MG63 (cell line): ENCODE data around the gene EPB41L3. TPM values are rescaled to one million over a fixed set of nuclear protein-coding genes. Genes with fewer than 3 reads are reported as not detected.
"Not testable (repeated sequence)": the region's sequence is repeated elsewhere in the genome, so short reads cannot be mapped to it uniquely, and the experiment has no call there.

Experiments used
- DNase-seq: peaks from one replicate; pipeline ENCODE4 v3.0.0-alpha.2; 2020
- H3K27me3 ChIP-seq: fragments of 250-450 bp; sonication (Bioruptor Pico); 2 replicates; pipeline ENCODE4 v1.5.1; 2020; ENCODE audit warnings: mild to moderate bottlenecking, moderate library complexity
- H3K36me3 ChIP-seq: fragments of 250-450 bp; sonication (Bioruptor Pico); 2 replicates; pipeline ENCODE4 v1.5.1; 2020; ENCODE audit warnings: mild to moderate bottlenecking, moderate library complexity
- H3K4me3 ChIP-seq: fragments of 250-450 bp; sonication (Bioruptor Pico); 2 replicates; pipeline ENCODE4 v1.5.1; 2020; ENCODE audit warnings: mild to moderate bottlenecking, moderate library complexity
- H3K9me3 ChIP-seq: fragments of 250-450 bp; sonication (Bioruptor Pico); 2 replicates; pipeline ENCODE4 v1.5.1; 2020; ENCODE audit warnings: mild to moderate bottlenecking, moderate library complexity
- total RNA-seq: library from RNA; depleted of rRNA; stranded (reverse); fragments of >200 nt; shearing (Covaris generic); gene quantifications from 2 replicates; pipeline ENCODE4 v1.2.3, GENCODE V29; 2014; ENCODE audit warnings: low replicate concordance

Gene EPB41L3
- total RNA-seq, 1 experiment from 2014 or later = not detected

DNA sequence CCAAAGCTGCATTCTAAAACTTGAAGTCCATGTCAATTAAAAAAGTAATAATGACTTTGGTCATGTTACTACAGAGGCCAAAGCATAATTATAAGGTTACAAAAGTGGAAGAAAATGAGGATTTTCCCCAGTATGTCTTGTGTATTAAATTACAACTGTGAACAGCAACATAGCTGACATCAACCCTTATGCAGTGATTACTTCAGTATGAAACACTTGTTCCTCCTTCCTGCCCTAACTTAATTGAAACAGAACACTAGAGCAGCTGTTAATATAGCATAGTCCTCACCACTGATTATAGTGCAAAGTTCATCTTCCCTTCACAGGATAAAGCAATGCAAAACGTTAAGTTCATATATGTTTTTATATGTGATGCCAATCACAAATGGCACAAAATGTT lies 29.9 kb downstream of the EPB41L3 start:
- no peak for DNase-seq
- Histone ChIP-seq H3K27me3 (no peaks in the 10 kb centered on the region; the same call in 1 of the 2 replicates), H3K9me3 (no peaks in the 10 kb centered on the region), H3K4me3 (no peak overlapping the region), H3K36me3 (no peaks in the 10 kb centered on the region)

DNA sequence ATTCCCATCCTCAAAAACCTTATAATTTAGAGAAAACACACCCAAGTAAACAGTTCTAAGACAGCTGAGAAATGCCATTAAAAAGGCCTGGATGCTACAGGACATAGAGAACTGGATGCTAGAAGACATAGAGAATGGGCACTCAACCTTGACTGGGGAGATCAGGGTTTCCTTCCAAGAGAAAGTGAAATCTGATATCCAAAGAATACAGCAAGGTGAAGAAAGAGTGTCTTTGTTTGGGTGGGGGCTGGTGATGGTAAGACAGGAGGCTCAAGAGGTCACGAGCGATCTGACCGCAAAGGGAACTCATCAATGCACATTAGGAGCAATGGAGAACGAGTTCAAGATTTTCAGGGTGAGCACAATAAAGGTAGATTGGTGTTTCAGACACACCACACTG lies 31.6 kb downstream of the EPB41L3 start:
- DNase-seq = no peak
- Histone ChIP-seq H3K9me3 (no peaks in the 10 kb centered on the region), H3K4me3 (no peak overlapping the region), H3K27me3 (no peaks in the 10 kb centered on the region; the same call in 1 of the 2 replicates), H3K36me3 (no peaks in the 10 kb centered on the region)

- not testable (repeated sequence) for H3K36me3 ChIP-seq, H3K27me3 ChIP-seq, H3K4me3 ChIP-seq, H3K9me3 ChIP-seq, DNase-seq
Measured at GRCh38 chr18:5511541-5511940, 32.3 kb downstream of the EPB41L3 start.

- no peak for DNase-seq
- Histone ChIP-seq H3K27me3 (no peaks in the 10 kb centered on the region; the same call in 1 of the 2 replicates), H3K4me3 (no peak overlapping the region), H3K36me3 (no peaks in the 10 kb centered on the region), H3K9me3 (no peaks in the 10 kb centered on the region)
Measured at GRCh38 chr18:5510135-5510846, 33.5 kb downstream of the EPB41L3 start.

DNA sequence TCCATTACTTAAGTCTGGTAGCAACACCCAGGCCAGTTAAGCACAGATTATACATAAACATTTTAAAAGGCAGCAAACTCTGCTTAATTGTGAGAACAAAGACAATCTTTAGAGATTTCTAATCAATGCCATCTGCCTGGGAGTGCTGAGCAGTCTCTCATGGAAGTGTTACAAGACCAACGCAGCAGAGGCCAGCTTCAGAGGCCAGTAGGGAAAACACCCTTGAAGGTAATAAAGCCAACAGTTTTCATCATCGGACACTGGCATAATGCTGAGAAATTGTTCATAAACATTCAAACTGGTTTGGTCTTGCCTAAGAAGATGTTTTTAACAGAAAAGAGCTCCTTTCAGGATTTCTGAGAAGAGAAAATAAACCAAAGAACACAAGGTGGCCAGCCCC lies 35.0 kb downstream of the EPB41L3 start:
- Histone ChIP-seq H3K27me3 (no peaks in the 10 kb centered on the region; the same call in 1 of the 2 replicates), H3K36me3 (no peaks in the 10 kb centered on the region), H3K9me3 (no peaks in the 10 kb centered on the region), H3K4me3 (no peak overlapping the region)
- DNase-seq = no peak

- Histone ChIP-seq H3K36me3 (no peaks in the 10 kb centered on the region), H3K9me3 (no peaks in the 10 kb centered on the region), H3K27me3 (no peaks in the 10 kb centered on the region; the same call in 1 of the 2 replicates), H3K4me3 (no peak overlapping the region)
- DNase-seq = no peak
Measured at GRCh38 chr18:5507756-5508155, 36.0 kb downstream of the EPB41L3 start.

DNA sequence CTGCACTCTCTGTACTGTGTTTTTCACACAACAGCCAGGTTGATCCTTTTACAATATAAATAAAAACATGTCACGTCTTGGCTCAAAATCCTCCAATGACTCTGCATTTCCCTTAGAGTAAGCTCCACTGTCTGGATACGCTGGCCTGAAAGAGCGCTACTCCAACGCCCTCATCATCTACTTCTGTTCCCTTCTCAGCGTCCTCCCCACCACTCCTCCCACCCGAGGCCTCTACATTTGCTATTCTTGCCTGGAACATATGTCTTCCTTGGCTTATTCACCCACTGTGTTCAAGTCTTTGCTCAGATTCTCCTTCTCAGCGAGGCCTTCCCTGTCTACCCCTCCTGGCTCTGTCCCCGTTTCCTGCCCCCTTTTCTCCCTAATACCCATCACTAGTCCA lies 37.6 kb downstream of the EPB41L3 start:
- no peak overlapping the region for H3K4me3 ChIP-seq
- H3K36me3 ChIP-seq = no peaks in the 10 kb centered on the region
- DNase-seq = no peak
- no peaks in the 10 kb centered on the region for H3K9me3 ChIP-seq
- no peaks in the 10 kb centered on the region; the same call in 1 of the 2 replicates for H3K27me3 ChIP-seq

DNA sequence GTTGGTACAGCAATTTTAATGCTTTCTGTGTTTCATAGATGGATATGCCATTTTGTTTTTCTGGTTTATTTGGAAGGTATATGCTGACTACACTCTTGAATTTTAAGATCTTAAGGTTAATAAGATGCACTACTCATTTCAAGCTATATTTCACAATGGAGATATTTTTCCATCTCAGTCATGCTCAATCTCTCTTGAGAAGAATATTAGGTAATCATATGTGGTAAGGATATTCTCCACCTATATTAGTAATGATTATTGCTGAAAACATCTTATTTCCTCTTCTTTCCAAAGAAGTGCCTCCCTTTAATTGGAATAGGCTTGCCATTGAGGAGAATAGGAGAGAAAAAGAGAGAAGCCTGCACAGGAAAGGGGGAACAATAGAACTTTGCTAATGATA lies 40.1 kb downstream of the EPB41L3 start:
- Histone ChIP-seq H3K4me3 (no peak overlapping the region), H3K27me3 (no peaks in the 10 kb centered on the region), H3K36me3 (no peaks in the 10 kb centered on the region), H3K9me3 (no peaks in the 10 kb centered on the region)
- no peak for DNase-seq

DNA sequence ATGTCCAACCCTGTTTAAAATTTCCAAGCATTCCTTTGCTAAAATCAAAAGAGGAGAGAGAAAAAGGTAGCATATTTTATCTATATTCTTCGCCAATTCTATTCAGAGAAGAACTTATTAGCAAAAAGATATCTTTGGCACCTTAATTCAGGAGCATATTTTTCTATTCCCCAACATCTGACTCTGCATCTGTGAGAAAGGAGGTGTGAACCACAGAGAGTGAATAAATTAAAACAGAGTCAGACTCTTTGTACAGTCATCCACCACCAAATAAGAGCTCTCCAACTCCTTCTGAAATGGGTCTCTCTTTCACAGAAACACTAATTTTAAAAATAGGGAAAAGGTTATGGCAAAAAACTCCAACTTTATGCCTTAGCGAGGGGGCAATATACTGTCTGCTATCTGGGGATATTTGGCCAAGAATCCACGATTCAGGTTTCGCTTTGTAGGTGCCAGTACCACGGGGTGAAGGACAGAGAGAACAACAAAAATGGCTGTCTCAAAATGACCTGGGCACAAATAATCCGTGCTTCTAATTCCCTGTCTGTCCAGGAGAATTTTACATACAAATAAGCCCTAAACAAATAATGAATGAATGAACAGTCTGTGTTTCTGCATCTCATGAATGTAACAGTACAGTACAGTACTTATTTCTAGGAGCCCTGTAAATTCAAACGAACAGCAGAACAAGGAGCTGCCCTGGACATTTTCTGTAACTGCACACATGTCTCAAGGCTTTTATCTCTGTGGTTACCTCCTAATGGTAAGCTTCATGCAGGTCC lies 43.4 kb downstream of the EPB41L3 start:
- Histone ChIP-seq H3K36me3 (no peaks in the 10 kb centered on the region), H3K4me3 (no peak overlapping the region), H3K9me3 (no peaks in the 10 kb centered on the region), H3K27me3 (no peaks in the 10 kb centered on the region)
- DNase-seq = no peak

DNA sequence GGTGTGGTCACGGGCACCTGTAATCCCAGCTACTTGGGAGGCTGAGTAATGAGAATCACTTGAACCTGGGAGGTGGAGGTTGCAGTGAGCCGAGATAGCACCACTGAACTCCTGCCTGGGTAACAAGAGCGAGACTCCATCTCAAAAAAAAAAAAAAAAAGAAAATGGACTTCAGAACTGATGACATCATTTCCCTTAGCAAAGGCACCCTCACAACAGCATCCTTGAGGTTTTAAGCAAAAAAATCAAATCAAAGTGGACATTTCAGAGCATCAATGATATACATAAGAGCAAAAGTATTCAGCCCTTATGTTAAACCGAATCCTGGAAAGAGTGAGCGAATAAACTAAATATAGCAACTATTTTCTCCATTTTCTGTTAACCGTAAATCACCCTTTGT lies 45.3 kb downstream of the EPB41L3 start:
- no peak overlapping the region for H3K4me3 ChIP-seq
- H3K27me3 ChIP-seq = no peaks in the 10 kb centered on the region
- no peaks in the 10 kb centered on the region for H3K9me3 ChIP-seq
- DNase-seq = no peak
- no peaks in the 10 kb centered on the region for H3K36me3 ChIP-seq

DNA sequence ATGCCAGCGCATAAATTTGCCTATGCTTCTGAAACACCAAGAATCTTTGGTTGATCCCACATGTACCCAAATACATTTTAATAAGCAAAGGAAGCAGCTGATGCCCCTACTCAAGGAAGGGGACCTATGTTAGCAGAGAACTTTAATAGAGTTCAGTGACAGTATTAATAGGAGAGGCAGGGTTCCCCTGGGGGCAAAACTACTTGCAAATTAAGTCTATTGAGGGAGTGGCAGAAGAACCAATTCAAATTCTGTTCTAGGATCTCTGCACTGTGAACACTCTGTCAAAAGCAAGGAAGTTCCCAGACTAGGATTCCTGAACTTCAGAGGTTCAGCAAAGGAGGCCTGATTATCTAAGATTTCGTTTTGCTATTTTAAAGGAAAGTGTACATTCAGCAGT lies 47.5 kb downstream of the EPB41L3 start:
- Histone ChIP-seq H3K36me3 (no peaks in the 10 kb centered on the region), H3K4me3 (no peak overlapping the region), H3K9me3 (no peaks in the 10 kb centered on the region), H3K27me3 (no peaks in the 10 kb centered on the region)
- no peak for DNase-seq

DNA sequence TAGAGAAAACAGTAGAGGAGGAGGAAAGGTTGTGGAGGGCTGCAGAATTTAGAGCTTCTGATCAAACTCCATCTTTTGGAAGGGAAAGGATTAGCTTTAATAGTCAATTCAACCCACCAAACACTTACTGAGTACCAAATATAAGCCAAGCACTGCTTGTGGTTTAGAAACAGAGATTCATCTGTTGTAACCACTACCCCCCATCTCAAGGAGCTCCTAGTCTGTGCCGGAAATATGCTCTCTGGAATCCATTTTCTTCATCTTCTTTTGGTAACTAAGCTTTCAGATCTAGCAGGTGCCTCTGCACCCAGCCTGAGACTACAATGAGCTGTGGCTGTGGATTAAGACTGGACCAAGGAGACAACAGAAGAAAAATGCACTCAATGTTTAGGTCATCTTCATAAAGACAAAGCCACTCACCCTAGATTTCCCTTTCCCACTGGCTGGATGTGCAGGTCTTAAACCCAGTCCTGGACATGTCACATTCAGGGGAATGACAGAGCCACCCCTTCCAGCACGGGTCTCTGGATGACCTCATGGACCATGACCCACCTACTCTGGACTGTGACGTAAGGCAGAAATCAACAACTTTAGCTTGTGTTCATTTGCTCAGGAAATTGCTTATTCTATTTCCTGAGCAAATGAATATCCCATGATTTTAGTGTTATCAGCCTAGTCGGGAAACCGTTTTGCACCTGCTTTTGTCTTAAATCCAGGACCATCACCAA lies 52.9 kb downstream of the EPB41L3 start:
- no peaks in the 10 kb centered on the region for H3K36me3 ChIP-seq
- no peaks in the 10 kb centered on the region for H3K9me3 ChIP-seq
- H3K27me3 ChIP-seq = no peaks in the 10 kb centered on the region
- no peak overlapping the region for H3K4me3 ChIP-seq
- DNase-seq = no peak

DNA sequence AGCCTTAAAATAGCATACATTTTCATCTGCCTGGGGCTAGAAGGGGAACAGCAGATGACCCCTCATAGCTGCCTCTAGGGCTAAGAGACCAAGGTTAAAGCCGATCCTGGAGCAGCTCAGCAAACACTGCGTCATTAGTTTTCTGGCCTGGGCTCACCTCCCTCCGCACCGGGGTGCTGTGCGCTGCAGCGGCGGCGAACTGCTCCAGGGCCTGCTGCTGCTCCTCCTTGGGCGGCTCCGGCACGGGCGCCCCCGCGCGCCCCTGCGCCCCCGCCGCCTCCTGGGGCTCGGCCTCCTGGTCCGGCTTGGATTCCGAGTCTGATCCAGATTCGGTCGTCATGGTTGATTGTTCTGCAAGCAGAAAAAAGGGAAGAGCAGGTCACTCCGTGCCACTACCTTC lies 55.0 kb downstream of the EPB41L3 start:
- Histone ChIP-seq H3K4me3 (no peak overlapping the region), H3K36me3 (no peaks in the 10 kb centered on the region), H3K27me3 (no peaks in the 10 kb centered on the region), H3K9me3 (no peaks in the 10 kb centered on the region)
- no peak for DNase-seq

DNA sequence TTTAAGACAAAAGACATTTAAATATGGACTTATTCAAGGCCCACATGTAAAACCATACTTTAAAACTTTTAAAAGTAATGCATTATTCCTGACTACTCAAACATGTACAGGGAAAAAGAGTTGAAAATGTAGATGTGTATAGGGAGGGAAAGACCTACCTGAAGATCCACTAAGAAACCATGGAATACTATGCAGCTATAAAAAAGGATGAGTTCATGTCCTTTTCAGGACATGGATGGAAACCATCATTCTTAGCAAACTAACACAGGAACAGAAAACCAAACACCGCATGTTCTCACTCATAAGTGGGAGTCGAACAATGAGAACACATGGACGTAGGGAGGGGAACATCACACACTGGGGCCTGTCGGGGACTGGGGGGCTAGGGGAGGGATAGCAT lies 55.8 kb downstream of the EPB41L3 start:
- not testable (repeated sequence) for H3K4me3 ChIP-seq, DNase-seq, H3K9me3 ChIP-seq, H3K36me3 ChIP-seq, H3K27me3 ChIP-seq

DNA sequence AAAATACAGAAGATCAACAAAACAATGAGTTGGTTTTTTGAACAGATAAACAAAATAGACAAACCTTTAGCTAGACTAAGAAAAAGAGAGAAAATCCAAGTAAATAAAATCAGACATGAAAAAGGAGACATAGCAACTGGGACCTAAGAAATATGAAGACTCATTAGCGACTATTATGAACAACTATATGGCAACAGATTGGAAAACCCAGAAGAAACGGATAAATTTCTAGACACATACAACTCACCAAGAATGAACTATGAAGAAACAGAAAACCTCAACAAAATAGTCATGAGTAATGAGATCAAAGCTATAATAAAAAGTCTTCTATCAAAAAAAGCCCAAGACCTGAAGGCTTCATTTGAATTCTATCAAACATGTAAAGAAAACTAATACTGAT lies 59.3 kb downstream of the EPB41L3 start:
- no peak for DNase-seq
- Histone ChIP-seq H3K9me3 (no peaks in the 10 kb centered on the region), H3K27me3 (no peaks in the 10 kb centered on the region), H3K36me3 (no peaks in the 10 kb centered on the region), H3K4me3 (no peak overlapping the region)

GRCh38 chr18:5481621-5482020 lies 62.2 kb downstream of the EPB41L3 start:
- no peak overlapping the region for H3K4me3 ChIP-seq
- H3K9me3 ChIP-seq = no peaks in the 10 kb centered on the region
- no peaks in the 10 kb centered on the region for H3K36me3 ChIP-seq
- H3K27me3 ChIP-seq = no peaks in the 10 kb centered on the region
- no peak for DNase-seq

DNA sequence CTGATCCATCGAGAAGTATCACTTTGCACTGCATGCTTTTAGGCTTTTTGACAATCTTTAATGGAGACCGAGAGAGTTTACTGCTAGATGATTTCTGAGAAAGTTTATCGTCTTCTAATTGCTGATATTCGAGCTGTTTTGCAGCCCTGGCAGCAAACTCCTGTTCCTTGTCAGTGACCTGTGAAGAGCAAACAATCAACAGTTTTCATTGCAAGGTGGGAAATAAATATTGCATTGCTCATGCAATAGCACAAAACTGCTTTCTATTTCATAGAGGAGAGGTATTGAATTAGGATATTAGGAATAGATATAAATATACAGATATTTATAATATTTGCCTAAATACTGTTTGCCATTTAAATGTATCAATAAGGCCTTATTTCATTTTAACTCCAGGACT lies 65.5 kb downstream of the EPB41L3 start:
- Histone ChIP-seq H3K9me3 (no peaks in the 10 kb centered on the region), H3K4me3 (no peak overlapping the region), H3K27me3 (no peaks in the 10 kb centered on the region), H3K36me3 (no peaks in the 10 kb centered on the region)
- DNase-seq = no peak
